ENCODE measurements around the gene MRPS27.

DNA sequence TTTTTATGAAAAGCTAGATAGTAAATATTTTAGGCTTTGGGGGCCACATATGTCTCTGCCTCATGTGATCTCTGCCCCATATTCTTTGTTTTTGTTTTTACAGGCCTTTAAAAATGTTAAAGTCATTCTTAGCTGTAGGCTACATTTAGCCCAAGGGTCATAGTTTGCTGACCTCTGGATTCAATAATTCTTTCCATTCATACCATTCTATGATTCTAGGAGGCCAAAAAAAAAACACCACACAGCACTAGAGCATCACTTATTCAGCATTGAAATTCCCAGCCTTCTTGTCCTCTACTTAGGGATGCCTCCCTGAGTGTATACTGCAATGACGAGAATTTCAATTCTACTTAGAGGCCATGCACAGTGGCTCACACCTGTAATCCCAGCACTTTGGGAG lies 17.1 kb upstream of the MRPS27 start:
- TF ChIP-seq POLR2A (IDR thresholded peaks at IDR 0.05; ENCODE audit: low read length) (no peak), GATA1 (IDR thresholded peaks at IDR 0.05; ENCODE audit: low read depth, low read length) (no peak)
